Fibroblast of lung (primary cell): ENCODE data around the gene NOL4L.

Experiments used
- EZH2 ChIP-seq: IDR thresholded peaks from 2 replicates; pipeline ENCODE4 v1.5.1; 2012; ENCODE audit warnings: low read length, control low read depth, mild to moderate bottlenecking; ENCODE audit errors: missing control alignments
- TF ChIP-seq, protein P1 (sequence below), 2 donors: IDR thresholded peaks in 1 of 2; conservative IDR thresholded peaks in 1 of 2; 1 replicate in 1 of 2; 2 replicates in 1 of 2; pipeline ENCODE4 v1.5.1; 2011 to 2012; ENCODE audit warnings: low read length in 2 of 2, control low read depth in 1 of 2, inconsistent platforms in 1 of 2, low read depth in 1 of 2, mild to moderate bottlenecking in 1 of 2

DNA sequence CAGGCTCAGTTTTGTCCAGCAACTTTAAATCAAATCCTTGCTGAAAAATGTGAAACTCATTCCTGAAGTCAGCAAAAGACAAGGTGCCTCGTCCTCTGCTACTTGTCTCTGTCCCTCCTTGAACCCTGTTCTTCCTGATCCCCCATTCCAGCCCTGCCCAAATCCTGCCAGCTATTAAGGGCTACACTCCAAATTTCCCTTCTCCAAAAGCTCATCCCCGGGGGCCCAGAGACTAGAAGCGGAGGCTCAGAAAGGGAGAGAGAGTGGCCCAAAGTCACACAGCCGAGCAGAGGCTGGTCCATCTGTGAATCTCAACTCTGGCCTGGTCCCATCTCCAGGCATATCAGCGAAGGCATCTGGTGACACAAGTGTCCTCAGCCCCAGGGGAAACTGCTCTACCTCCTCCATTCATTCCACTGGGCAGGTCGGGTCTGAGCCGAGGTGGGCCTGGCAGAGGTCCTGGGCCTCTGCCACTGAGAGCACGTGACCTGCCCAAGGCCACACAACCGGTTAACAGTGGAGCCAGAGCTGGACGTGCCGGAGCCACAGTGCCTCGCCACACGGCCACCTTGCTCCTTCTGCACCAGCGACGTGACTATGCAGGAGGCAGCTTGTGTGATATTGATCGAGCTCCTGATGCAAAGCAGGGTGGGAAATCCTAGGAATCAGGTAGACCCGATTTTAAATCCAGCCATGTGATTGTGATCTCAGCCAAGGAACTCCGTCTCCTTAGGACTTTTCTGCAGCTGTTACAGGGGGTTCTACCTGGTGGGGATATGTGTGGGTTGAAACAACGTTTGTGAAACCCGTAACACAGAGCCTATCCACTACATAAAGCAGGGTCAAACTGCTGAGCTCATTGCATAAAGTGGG, 28.6 kb downstream of the NOL4L start:
- TF ChIP-seq, protein P1, sequence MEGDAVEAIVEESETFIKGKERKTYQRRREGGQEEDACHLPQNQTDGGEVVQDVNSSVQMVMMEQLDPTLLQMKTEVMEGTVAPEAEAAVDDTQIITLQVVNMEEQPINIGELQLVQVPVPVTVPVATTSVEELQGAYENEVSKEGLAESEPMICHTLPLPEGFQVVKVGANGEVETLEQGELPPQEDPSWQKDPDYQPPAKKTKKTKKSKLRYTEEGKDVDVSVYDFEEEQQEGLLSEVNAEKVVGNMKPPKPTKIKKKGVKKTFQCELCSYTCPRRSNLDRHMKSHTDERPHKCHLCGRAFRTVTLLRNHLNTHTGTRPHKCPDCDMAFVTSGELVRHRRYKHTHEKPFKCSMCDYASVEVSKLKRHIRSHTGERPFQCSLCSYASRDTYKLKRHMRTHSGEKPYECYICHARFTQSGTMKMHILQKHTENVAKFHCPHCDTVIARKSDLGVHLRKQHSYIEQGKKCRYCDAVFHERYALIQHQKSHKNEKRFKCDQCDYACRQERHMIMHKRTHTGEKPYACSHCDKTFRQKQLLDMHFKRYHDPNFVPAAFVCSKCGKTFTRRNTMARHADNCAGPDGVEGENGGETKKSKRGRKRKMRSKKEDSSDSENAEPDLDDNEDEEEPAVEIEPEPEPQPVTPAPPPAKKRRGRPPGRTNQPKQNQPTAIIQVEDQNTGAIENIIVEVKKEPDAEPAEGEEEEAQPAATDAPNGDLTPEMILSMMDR (conservative IDR thresholded peaks at IDR 0.05 in 1 of 2, IDR thresholded peaks at IDR 0.05 in 1 of 2; ENCODE audit: low read depth in 1 of 2, low read length in 2 of 2), result no peak
- no peak for TF ChIP-seq EZH2
